Epithelial cell of umbilical artery (primary cell): Measurements from ENCODE around the gene FTSJ1. TPM values are rescaled to one million over a fixed set of nuclear protein-coding genes. Genes with fewer than 3 reads are reported as not detected.

ENCODE experiments used
- total RNA-seq: library from RNA; depleted of rRNA; stranded (reverse); fragments of >200 nt; gene quantifications from 2 replicates; pipeline ENCODE4 v1.2.3, GENCODE V29; 2014

FTSJ1 gene, protein sequence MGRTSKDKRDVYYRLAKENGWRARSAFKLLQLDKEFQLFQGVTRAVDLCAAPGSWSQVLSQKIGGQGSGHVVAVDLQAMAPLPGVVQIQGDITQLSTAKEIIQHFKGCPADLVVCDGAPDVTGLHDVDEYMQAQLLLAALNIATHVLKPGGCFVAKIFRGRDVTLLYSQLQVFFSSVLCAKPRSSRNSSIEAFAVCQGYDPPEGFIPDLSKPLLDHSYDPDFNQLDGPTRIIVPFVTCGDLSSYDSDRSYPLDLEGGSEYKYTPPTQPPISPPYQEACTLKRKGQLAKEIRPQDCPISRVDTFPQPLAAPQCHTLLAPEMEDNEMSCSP
- 59.4 and 79.8 TPM in 2 replicates for total RNA-seq

DNA sequence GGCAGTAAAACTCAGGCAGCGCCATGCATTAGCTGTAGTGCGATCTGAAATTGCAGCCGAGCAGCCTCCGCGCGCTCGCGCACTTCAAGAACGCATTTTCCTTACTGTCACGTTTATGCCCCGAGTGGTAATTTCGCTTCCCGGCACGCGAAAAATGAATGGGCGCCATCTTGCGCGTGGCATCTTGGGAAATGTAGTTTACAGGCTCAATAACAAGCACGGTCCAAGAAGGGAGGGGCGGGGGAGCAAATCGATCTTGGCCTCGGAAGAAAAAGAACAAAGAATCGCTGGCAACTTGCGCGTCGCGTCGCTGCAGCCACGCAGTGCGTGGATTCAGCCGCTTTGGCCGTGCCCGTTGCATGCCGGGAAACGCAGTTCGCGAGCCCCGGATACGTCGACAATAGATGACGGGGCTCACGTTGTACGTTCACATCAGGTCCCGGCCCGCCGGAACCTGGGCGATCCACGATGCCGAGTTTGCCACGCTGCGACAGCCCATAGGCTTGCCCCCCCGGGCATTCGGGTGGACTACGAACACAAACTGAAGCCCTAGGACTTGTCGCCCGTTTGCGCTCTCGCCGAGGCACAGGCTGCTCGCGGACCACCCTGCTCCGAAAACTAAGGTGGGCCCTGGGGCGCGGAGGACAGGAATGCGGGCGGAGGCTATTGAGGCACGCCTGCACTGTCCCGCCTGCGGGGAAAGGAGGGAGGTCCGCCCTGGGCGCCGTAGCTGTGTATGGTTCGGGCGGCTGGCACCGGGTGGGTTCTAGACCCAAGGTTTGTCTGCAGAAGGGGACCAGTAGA, at the start of gene FTSJ1:
Gene FTSJ1, plus strand, starts transcription at position 426 of the 804 bp plus-strand sequence. CDS start 1,849 bp downstream, outside the sequence.

DNA sequence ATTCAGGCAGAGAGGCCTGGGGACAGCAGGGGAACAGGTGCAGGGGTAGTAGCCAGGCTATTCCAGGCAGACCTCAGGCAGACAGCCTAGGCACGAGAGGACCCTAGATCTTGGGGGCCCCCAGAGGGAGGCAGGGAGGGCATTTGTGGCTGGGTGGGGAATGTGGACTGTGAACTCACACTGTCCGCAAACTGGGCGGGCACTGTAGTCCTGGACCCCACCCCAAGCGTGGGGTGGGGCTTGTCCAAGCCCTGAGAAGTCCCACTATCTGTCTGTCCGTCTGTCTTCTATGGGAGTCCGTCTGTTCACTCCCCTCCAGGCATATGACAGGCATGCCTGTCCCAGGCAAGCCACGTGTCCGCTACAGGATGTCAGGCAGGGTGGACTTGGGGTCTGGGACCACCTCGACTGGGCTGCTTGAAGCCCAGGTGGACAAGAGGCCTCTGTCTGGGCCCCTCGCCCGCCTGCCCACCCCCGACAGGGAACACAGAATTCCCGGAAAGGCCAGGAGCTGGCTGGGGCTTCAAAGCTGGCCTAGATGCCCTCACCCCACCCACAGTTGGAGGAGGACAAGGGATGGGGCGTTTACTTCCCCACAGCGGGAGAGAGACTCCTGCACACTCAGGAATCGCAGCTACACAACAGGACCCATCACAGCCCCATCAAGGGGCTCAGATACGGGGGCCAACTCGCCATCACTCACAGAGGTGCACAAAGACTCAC, 5.7 kb upstream of the FTSJ1 start, which contains the start of gene SLC38A5:
Gene SLC38A5, minus strand, starts transcription at position 151 of the 723 bp plus-strand sequence. CDS start 2,336 bp downstream, outside the sequence.

DNA sequence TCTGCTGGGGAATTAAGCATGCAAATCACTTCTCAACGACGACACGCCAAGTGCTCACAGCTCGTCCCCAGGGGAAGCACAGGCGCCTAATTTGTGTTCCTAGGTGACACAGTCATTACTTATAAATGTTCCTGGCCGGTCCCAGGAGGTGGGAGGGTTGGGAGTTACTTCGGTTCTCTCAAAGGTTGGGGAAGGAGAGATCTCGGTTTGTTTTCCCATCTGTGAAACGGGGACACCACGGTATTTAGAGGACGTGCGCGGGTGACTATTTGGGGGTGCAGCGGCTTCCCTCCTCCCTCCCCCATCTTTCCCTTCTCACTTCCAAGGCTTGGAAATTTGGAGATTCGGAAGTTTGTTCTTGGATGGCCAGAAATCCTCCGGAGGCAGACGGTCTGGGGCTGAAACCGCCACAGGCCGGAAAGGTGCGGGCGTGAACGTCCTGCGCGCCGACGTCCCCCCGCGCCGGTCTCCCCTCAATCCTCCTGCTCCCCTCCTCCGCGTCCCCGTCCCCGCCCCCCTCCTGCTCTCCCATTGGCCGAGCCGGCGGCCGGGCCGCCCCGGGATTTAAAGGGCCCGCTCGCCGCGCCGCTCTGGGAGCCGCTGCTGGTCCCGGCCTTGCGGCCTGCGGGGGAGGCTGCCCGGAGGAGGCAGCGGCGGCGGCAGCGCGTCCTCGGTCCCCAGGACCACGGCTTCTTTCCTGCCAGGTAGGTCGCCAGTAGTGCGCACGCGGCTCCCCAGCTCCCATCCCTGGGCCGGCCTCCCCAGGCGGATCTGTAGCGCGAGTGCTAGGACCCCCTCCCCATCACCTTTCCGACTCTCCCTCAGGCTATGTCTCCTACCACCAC, 32.6 kb downstream of the FTSJ1 start, which contains the start of gene PORCN:
Gene PORCN, plus strand, starts transcription at position 593 of the 845 bp plus-strand sequence. CDS start 829 bp downstream, outside the sequence.

DNA sequence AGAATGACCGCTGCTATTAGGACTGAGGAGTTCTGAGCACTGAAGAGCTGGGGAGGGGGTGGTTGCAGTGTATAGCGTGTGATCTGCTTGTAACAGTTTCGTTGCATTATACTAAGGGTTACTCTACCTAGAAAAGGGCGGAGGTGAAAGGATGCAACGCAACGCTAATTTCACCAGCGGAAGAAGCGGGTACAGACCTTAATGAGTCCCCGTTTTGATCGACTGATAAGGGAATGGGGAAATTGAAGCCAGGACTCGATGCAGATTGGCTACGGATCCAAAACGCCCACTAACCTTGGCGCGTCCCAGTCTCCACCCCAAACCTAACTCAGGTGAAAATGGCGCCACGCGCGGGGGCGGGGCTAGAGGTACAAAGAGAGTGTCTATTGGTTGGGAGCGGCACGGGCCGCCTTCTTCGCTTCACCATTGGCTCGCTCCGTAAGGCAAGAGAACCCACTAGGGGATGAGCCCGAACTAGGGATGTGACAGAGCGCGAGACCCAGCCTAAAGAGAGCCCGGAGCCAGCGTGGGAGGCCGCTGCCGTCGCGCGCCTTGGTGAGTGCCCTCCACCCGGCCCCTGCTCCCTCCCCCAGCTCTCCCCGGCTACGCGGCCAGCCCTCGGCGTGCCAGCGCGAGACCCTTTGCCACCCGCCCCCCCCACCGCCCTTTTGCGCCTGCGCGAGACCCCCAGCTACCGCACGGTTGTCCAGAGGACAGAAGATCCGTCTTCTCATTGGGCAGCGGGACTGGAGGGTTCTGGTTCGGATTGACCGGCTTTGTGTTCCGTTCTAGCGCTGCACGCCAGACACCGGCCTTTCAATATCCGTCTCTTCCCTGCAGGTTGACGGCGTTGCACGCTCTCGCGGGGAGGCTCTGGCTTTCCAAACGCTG, 45.6 kb downstream of the FTSJ1 start, which contains the start of gene EBP:
Gene EBP, plus strand, starts transcription at position 456 of the 891 bp plus-strand sequence. CDS start 1,964 bp downstream, outside the sequence.

Other genes starting within 250 kb of the FTSJ1 start
- gene SSX1, start 220.8 kb upstream of the FTSJ1 start, total RNA-seq: not detected in 2 replicates
- gene SSX3, start 119.5 kb upstream of the FTSJ1 start, total RNA-seq: not detected in 2 replicates
- gene SSX4, start 92.7 kb upstream of the FTSJ1 start, total RNA-seq: not detected in 2 replicates
- gene SSX4B, start 64.2 kb upstream of the FTSJ1 start, total RNA-seq: not detected in 2 replicates
- gene SLC38A5, start 5.9 kb upstream of the FTSJ1 start, total RNA-seq: 25.1 and 27.3 TPM in 2 replicates
- 3.5 and 5.8 TPM in 2 replicates for gene PORCN, start 32.8 kb downstream of the FTSJ1 start, total RNA-seq
- gene EBP, start 45.6 kb downstream of the FTSJ1 start, total RNA-seq: 110 and 155 TPM in 2 replicates
- 3.2 and 4.9 TPM in 2 replicates for gene TBC1D25, start 63.5 kb downstream of the FTSJ1 start, total RNA-seq
- gene RBM3, start 98.3 kb downstream of the FTSJ1 start, total RNA-seq: 145 and 340 TPM in 2 replicates
- 102 and 103 TPM in 2 replicates for gene WDR13, start 121.3 kb downstream of the FTSJ1 start, total RNA-seq
- 0.46 TPM in 1 of 2 replicates, not detected in the other for gene WAS, start 207.6 kb downstream of the FTSJ1 start, total RNA-seq
- 6.2 and 6.7 TPM in 2 replicates for gene SUV39H1, start 220.5 kb downstream of the FTSJ1 start, total RNA-seq